ENCODE measurements around the gene RBM33.

DNA sequence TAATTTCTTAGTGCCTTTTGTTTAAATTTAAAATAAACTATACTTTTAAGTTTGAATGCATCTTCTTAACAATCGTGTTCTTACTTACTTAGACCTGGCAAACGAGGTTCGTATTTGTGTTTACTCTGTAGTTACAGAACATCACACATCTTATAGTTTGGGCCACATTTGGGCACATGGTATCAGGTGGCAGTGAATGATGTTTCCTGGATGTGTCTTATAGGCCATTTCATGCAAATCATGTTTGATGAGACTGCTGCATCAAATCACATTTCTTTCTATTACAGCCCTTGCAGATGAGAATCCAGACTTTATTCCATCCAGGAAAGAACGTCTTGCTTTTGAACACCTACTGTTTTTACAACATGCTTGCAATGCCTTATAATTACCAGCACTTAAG lies 78.5 kb downstream of the RBM33 start:
- TF ChIP-seq, protein P1, sequence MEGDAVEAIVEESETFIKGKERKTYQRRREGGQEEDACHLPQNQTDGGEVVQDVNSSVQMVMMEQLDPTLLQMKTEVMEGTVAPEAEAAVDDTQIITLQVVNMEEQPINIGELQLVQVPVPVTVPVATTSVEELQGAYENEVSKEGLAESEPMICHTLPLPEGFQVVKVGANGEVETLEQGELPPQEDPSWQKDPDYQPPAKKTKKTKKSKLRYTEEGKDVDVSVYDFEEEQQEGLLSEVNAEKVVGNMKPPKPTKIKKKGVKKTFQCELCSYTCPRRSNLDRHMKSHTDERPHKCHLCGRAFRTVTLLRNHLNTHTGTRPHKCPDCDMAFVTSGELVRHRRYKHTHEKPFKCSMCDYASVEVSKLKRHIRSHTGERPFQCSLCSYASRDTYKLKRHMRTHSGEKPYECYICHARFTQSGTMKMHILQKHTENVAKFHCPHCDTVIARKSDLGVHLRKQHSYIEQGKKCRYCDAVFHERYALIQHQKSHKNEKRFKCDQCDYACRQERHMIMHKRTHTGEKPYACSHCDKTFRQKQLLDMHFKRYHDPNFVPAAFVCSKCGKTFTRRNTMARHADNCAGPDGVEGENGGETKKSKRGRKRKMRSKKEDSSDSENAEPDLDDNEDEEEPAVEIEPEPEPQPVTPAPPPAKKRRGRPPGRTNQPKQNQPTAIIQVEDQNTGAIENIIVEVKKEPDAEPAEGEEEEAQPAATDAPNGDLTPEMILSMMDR (IDR thresholded peaks at IDR 0.05; ENCODE audit: control extremely low read depth in 1 of 3, insufficient read depth in 1 of 3, low read depth in 1 of 3, low read length in 3 of 3), result no peak
- no peak for TF ChIP-seq EZH2 (IDR thresholded peaks at IDR 0.05; ENCODE audit: low read depth, low read length, severe bottlenecking)
- no peak for TF ChIP-seq CHD2 (IDR thresholded peaks at IDR 0.05; ENCODE audit: low read length)
- no peak for TF ChIP-seq ASH2L (IDR thresholded peaks at IDR 0.05; ENCODE audit: low read length)
